H9 (cell line): ENCODE measurements around the gene RYR1. TPM values are rescaled to one million over a fixed set of nuclear protein-coding genes. Genes with fewer than 3 reads are reported as not detected.

Source experiments
- DNase-seq: peaks from one replicate; pipeline ENCODE4 v3.0.0-alpha.2; 2017
- H2AFZ ChIP-seq: one replicate; pipeline ENCODE4 v1.6.1; 2013; ENCODE audit warnings: mild to moderate bottlenecking, low read length, control low read depth, moderate library complexity
- H2AK5ac ChIP-seq: 2 replicates; pipeline ENCODE4 v1.6.1; 2013; ENCODE audit warnings: low read length, control low read depth, mixed read lengths; ENCODE audit not compliant: insufficient read length
- H2BK120ac ChIP-seq: one replicate; pipeline ENCODE4 v1.6.1; 2013; ENCODE audit warnings: low read depth, mild to moderate bottlenecking, low read length, control low read depth, inconsistent platforms; ENCODE audit not compliant: poor library complexity, severe bottlenecking
- H2BK12ac ChIP-seq: 2 replicates; pipeline ENCODE4 v1.6.1; 2013; ENCODE audit warnings: low read length, control low read depth, mixed read lengths, low read depth; ENCODE audit not compliant: insufficient read length
- H2BK15ac ChIP-seq: 2 replicates; pipeline ENCODE4 v1.6.1; 2013; ENCODE audit warnings: low read depth, low read length, control low read depth
- H2BK20ac ChIP-seq: one replicate; pipeline ENCODE4 v1.6.1; 2013; ENCODE audit warnings: low read depth, mild to moderate bottlenecking, low read length, control low read depth, inconsistent platforms; ENCODE audit not compliant: poor library complexity, severe bottlenecking
- H2BK5ac ChIP-seq: 2 replicates; pipeline ENCODE4 v1.6.1; 2013; ENCODE audit warnings: low read length, control low read depth, mixed read lengths; ENCODE audit not compliant: insufficient read length
- H3K14ac ChIP-seq: 2 replicates; pipeline ENCODE4 v1.6.1; 2013; ENCODE audit warnings: low read length, control low read depth; ENCODE audit not compliant: insufficient read depth
- H3K18ac ChIP-seq: 2 replicates; pipeline ENCODE4 v1.6.1; 2013; ENCODE audit warnings: low read depth, mild to moderate bottlenecking, mixed read lengths, low read length, control low read depth; ENCODE audit not compliant: insufficient read length
- H3K23ac ChIP-seq: 2 replicates; pipeline ENCODE4 v1.6.1; 2013; ENCODE audit warnings: low read length, control low read depth, mixed read lengths, low read depth; ENCODE audit not compliant: insufficient read length
- H3K23me2 ChIP-seq: 2 replicates; pipeline ENCODE4 v1.6.1; 2013; ENCODE audit warnings: low read depth, mild to moderate bottlenecking, mixed read lengths, low read length, control low read depth; ENCODE audit not compliant: insufficient read length, poor library complexity, severe bottlenecking
- H3K27ac ChIP-seq: 2 replicates; pipeline ENCODE4 v1.5.1; 2013; ENCODE audit warnings: low read length, control low read depth, mixed read lengths, low read depth; ENCODE audit not compliant: insufficient read length
- H3K27me3 ChIP-seq: 2 replicates; pipeline ENCODE4 v1.6.1; 2013; ENCODE audit warnings: low read length, control low read depth, inconsistent platforms; ENCODE audit not compliant: insufficient read depth
- H3K4ac ChIP-seq: 2 replicates; pipeline ENCODE4 v1.6.1; 2013; ENCODE audit warnings: low read depth, mild to moderate bottlenecking, control low read depth, inconsistent platforms, low read length, moderate library complexity
- H3K4me1 ChIP-seq: 2 replicates; pipeline ENCODE4 v1.6.1; 2013; ENCODE audit warnings: low read length, control low read depth, inconsistent platforms; ENCODE audit not compliant: insufficient read depth
- H3K4me2 ChIP-seq: 2 replicates; pipeline ENCODE4 v1.6.1; 2013; ENCODE audit warnings: low read length, control low read depth, mixed read lengths; ENCODE audit not compliant: insufficient read length, insufficient read depth
- H3K56ac ChIP-seq: 2 replicates; pipeline ENCODE4 v1.6.1; 2013; ENCODE audit warnings: low read depth, mild to moderate bottlenecking, mixed read lengths, low read length, control low read depth; ENCODE audit not compliant: insufficient read length
- H3K79me1 ChIP-seq: 2 replicates; pipeline ENCODE4 v1.6.1; 2013; ENCODE audit warnings: low read depth, mild to moderate bottlenecking, moderate library complexity, low read length, control low read depth, inconsistent platforms; ENCODE audit not compliant: insufficient read depth, poor library complexity, severe bottlenecking
- H3K79me2 ChIP-seq: 2 replicates; pipeline ENCODE4 v1.6.1; 2013; ENCODE audit warnings: low read length, control low read depth, inconsistent platforms; ENCODE audit not compliant: insufficient read depth
- H3K9ac ChIP-seq: 2 replicates; pipeline ENCODE4 v1.6.1; 2013; ENCODE audit warnings: low read length, control low read depth, mixed read lengths; ENCODE audit not compliant: insufficient read length; ENCODE audit errors: extremely low read depth
- H3K9me3 ChIP-seq: one replicate; pipeline ENCODE4 v1.6.1; 2013; ENCODE audit warnings: low read depth, low read length, inconsistent platforms; ENCODE audit not compliant: control insufficient read depth
- H3T11ph ChIP-seq: one replicate; pipeline ENCODE4 v1.6.1; 2013; ENCODE audit warnings: mild to moderate bottlenecking, low read length, control low read depth, inconsistent platforms
- H4K20me1 ChIP-seq: one replicate; pipeline ENCODE4 v1.6.1; 2013; ENCODE audit not compliant: control insufficient read depth, insufficient read length, insufficient read depth
- H4K5ac ChIP-seq: 2 replicates; pipeline ENCODE4 v1.6.1; 2013; ENCODE audit warnings: low read depth, mild to moderate bottlenecking, mixed read lengths, low read length, control low read depth; ENCODE audit not compliant: insufficient read length
- H4K8ac ChIP-seq: replicated peaks from 2 replicates; pipeline ENCODE4 v1.6.1; 2013; ENCODE audit warnings: low read length, control low read depth, mixed read lengths, low read depth; ENCODE audit not compliant: insufficient read length
- H4K91ac ChIP-seq: 2 replicates; pipeline ENCODE4 v1.6.1; 2013; ENCODE audit warnings: low read depth, mild to moderate bottlenecking, moderate library complexity, mixed read lengths, low read length, control low read depth; ENCODE audit not compliant: insufficient read length
- H3K27ac Mint-ChIP-seq, 3 experiments: 2 replicates in 2 of 3; 3 replicates in 1 of 3; pipeline ENCODE4 v1.8.0; 2020 to 2021; ENCODE audit warnings: mixed read lengths in 3 of 3, mild to moderate bottlenecking in 1 of 3, moderate library complexity in 1 of 3
- H3K27me3 Mint-ChIP-seq: 2 replicates; pipeline ENCODE4 v1.8.0; 2021; ENCODE audit warnings: low read depth, mild to moderate bottlenecking, moderate library complexity, mixed read lengths
- H3K36me3 Mint-ChIP-seq, 3 experiments: 2 replicates in 2 of 3; 3 replicates in 1 of 3; pipeline ENCODE4 v1.8.0; 2020 to 2021; ENCODE audit warnings: low read depth in 3 of 3, mixed read lengths in 3 of 3; ENCODE audit not compliant: insufficient read depth in 1 of 3
- H3K4me1 Mint-ChIP-seq, 2 experiments: 2 replicates each; pipeline ENCODE4 v1.8.0; 2020; ENCODE audit warnings: mixed read lengths in 2 of 2
- H3K4me3 Mint-ChIP-seq, 2 experiments: 2 replicates in 1 of 2; 3 replicates in 1 of 2; pipeline ENCODE4 v1.8.0; 2020 to 2021; ENCODE audit warnings: mild to moderate bottlenecking in 2 of 2, mixed read lengths in 2 of 2, moderate library complexity in 1 of 2
- H3K9me3 Mint-ChIP-seq, 2 experiments: 2 replicates in 1 of 2; 3 replicates in 1 of 2; pipeline ENCODE4 v1.8.0; 2020; ENCODE audit warnings: mild to moderate bottlenecking in 2 of 2, mixed read lengths in 2 of 2, moderate library complexity in 1 of 2
- WGBS: extraction: QIAGEN DNeasy Blood & Tissue Kit; methylation state at CpG from one replicate; pipeline ENCODE4 v1.1.7; 2013; ENCODE audit warnings: missing lambda C conversion rate, low lambda C conversion rate, mixed read lengths; ENCODE audit not compliant: insufficient read length; ENCODE audit errors: extremely low coverage; 5-methylcytosine and 5-hydroxymethylcytosine counted together
- total RNA-seq: library from RNA; stranded (reverse); gene quantifications from 2 replicates; pipeline ENCODE4 v1.2.1, GENCODE V29; 2021
- TF ChIP-seq, protein P1 (sequence below): fragments of 200-600 bp; sonication (generic); conservative IDR thresholded peaks from 3 replicates; pipeline ENCODE4 v1.8.0; 2021; ENCODE audit warnings: antibody characterized with exemption, mild to moderate bottlenecking

Gene RYR1
- total RNA-seq, 1 experiment from 2014 or later, result 8.9 TPM

DNA sequence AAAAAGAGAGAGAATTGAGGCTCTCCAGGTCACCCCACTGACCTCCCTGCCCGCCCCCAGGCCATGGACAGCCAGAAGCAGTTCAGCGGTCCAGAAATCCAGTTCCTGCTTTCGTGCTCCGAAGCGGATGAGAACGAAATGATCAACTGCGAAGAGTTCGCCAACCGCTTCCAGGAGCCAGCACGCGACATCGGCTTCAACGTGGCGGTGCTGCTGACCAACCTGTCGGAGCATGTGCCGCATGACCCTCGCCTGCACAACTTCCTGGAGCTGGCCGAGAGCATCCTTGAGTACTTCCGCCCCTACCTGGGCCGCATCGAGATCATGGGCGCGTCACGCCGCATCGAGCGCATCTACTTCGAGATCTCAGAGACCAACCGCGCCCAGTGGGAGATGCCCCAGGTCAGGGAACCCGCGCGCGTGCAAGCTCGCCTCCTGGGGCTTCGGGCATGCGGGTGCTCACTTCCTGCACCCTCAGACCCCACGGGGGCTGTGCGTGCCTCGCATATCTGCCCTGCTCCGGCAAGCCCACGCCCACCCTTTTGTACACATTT is 127.6 kb downstream of the RYR1 start:
- H3K36me3 Mint-ChIP-seq, result peaks cover 16 to 24% (median 21%) of the 10 kb centered on the region in 3 experiments
- no peak overlapping the region for H3K4me2 ChIP-seq
- H3K27me3 ChIP-seq, result no peaks in the 10 kb centered on the region
- H4K91ac ChIP-seq, result no peak overlapping the region
- no peaks in the 10 kb centered on the region for H3K23me2 ChIP-seq
- H4K8ac ChIP-seq, result no peak overlapping the region
- no peak overlapping the region for H3K4ac ChIP-seq
- H3K9ac ChIP-seq, result no peak overlapping the region
- no peak overlapping the region for H4K5ac ChIP-seq
- no peak for DNase-seq
- H3K27ac Mint-ChIP-seq, result no peak overlapping the region
- H3K9me3 Mint-ChIP-seq, result no peaks in the 10 kb centered on the region
- H3K27me3 Mint-ChIP-seq, result peaks cover 2% of the 10 kb centered on the region; the same call in 1 of the 2 replicates
- no peak overlapping the region for H2AFZ ChIP-seq
- H3K18ac ChIP-seq, result no peak overlapping the region
- no peaks in the 10 kb centered on the region for H3K79me1 ChIP-seq
- no peaks in the 10 kb centered on the region for H3K9me3 ChIP-seq
- no peak overlapping the region for H3K14ac ChIP-seq
- no peak overlapping the region for H3K23ac ChIP-seq
- no peak overlapping the region for H2BK5ac ChIP-seq
- H3T11ph ChIP-seq, result no peak overlapping the region
- H2BK120ac ChIP-seq, result no peak overlapping the region
- H3K4me1 Mint-ChIP-seq, result no peaks in the 10 kb centered on the region
- no peaks in the 10 kb centered on the region for H4K20me1 ChIP-seq
- no peak overlapping the region for H3K27ac ChIP-seq
- no CpG with 5 or more reads among the region's 42 CpGs for WGBS
- H3K79me2 ChIP-seq, result no peaks in the 10 kb centered on the region
- H2BK15ac ChIP-seq, result no peak overlapping the region
- TF ChIP-seq, protein P1, sequence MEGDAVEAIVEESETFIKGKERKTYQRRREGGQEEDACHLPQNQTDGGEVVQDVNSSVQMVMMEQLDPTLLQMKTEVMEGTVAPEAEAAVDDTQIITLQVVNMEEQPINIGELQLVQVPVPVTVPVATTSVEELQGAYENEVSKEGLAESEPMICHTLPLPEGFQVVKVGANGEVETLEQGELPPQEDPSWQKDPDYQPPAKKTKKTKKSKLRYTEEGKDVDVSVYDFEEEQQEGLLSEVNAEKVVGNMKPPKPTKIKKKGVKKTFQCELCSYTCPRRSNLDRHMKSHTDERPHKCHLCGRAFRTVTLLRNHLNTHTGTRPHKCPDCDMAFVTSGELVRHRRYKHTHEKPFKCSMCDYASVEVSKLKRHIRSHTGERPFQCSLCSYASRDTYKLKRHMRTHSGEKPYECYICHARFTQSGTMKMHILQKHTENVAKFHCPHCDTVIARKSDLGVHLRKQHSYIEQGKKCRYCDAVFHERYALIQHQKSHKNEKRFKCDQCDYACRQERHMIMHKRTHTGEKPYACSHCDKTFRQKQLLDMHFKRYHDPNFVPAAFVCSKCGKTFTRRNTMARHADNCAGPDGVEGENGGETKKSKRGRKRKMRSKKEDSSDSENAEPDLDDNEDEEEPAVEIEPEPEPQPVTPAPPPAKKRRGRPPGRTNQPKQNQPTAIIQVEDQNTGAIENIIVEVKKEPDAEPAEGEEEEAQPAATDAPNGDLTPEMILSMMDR, result no peak
- no peak overlapping the region for H2BK20ac ChIP-seq
- H2BK12ac ChIP-seq, result no peak overlapping the region
- H3K56ac ChIP-seq, result no peak overlapping the region
- H2AK5ac ChIP-seq, result no peak overlapping the region
- H3K4me3 Mint-ChIP-seq, result no peak overlapping the region
- no peaks in the 10 kb centered on the region for H3K4me1 ChIP-seq
